Esophagus squamous epithelium (tissue), 5 donors: ENCODE data around the gene ATF2. TPM values are rescaled to one million over a fixed set of nuclear protein-coding genes. Genes with fewer than 3 reads are reported as not detected.

ENCODE experiments used
- DNase-seq: peaks from one replicate; lab custom pipeline; 2025; lab: John Stamatoyannopoulos, UW
- H3K27ac ChIP-seq, 4 donors: fragments of 200-600 bp; sonication (generic); one replicate each; pipeline ENCODE4 v1.5.1; 2016 to 2019; ENCODE audit warnings: mild to moderate bottlenecking in 1 of 4
- H3K27me3 ChIP-seq, 4 donors: fragments of 200-600 bp; sonication (generic); 1 replicate in 3 of 4; 2 replicates in 1 of 4; pipeline versions ENCODE4 v1.5.1 to v1.6.0; 2017 to 2021; ENCODE audit warnings: antibody characterized with exemption in 1 of 4
- H3K36me3 ChIP-seq, 3 donors: fragments of 200-600 bp; sonication (generic); one replicate each; pipeline ENCODE4 v1.5.1; 2016 to 2019
- H3K4me1 ChIP-seq, 3 donors: fragments of 200-600 bp; sonication (generic); one replicate each; pipeline ENCODE4 v1.5.1; 2017 to 2019
- H3K4me3 ChIP-seq, 4 donors: fragments of 200-600 bp; sonication (generic); 1 replicate in 3 of 4; 2 replicates in 1 of 4; pipeline ENCODE4 v1.5.1; 2016 to 2019; ENCODE audit warnings: mild to moderate bottlenecking in 2 of 4, moderate library complexity in 1 of 4
- H3K9me3 ChIP-seq, 3 donors: fragments of 200-600 bp; sonication (generic); one replicate each; pipeline ENCODE4 v1.5.1; 2016 to 2019
- POLR2A ChIP-seq, 4 donors: fragments of 450-650 bp; IDR thresholded peaks; one replicate each; pipeline ENCODE4 v1.6.1; 2017; ENCODE audit warnings: antibody characterized with exemption in 4 of 4, mild to moderate bottlenecking in 4 of 4, moderate library complexity in 3 of 4
- WGBS, 2 donors: methylation state at CpG; one replicate each; pipeline ENCODE4 v1.1.5; 2018; 5-methylcytosine and 5-hydroxymethylcytosine counted together
- intact Hi-C: fragments of 100-400 bp; cut with DNase I; formaldehyde crosslinking; loops from one replicate; pipeline ENCODE4 v1.15.0; 2022
- total RNA-seq, 4 donors: library from RNA; depleted of rRNA; stranded (reverse); fragments of >200 nt; gene quantifications; one replicate each; pipeline ENCODE4 v1.1.0, GENCODE V29; 2016
- TF ChIP-seq, protein P1 (sequence below), 6 experiments: fragments of 450-650 bp in 4 of 6; fragments of 200-600 bp in 2 of 6; sonication (generic) in 2 of 6; IDR thresholded peaks; one replicate each; pipeline ENCODE4 v1.5.1; 2016 to 2019; ENCODE audit warnings: antibody characterized with exemption in 6 of 6, mild to moderate bottlenecking in 4 of 6, moderate library complexity in 4 of 6
- donor health status: DM: yes; HTN: yes; CAD: no.

Gene ATF2
- total RNA-seq, 4 donors from 2014 or later: 9.9 to 40.1 (median 18.0) TPM

DNA sequence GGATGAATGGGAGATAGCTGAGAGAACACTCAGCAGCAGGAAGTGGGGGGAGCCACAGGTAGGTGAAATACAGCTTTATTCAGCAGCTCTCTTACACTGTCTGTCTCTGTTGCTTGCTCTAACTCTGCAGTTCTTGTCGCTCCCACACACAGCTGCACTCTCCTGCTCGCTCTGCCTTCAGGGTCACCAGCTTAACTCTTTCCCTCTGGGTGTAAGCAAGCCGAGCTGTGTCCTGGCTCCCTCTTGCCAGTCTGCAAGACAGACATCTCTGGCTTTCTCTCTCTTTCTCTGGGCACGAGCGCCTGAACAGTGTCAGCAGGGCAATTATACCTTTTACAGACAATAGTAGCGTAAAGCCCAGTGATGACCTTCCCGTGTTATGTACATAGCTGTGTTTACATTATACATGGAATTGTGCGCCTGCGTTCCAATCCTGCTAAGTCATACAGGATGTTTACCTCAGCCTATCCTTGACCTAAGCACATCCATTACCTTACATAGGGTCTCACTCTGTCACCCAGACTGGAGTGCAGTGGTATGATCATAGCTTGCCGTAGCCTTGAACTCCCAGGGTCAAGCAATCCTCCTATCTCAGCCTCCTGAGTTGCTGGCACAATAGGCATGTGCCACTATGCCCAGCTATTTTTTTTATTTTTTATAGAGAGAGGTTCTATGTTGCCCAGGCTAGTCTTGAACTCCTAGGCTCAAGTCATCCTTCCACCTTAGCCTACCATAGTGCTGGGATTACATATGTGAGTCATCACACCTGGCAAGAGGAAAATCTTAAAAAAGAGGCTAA is 105.0 kb downstream of the ATF2 start:
- Histone ChIP-seq H3K4me1 (no peaks in the 10 kb centered on the region), H3K36me3 (peaks cover 0 to 17% (median 0%) of the 10 kb centered on the region in 3 donors), H3K4me3 (no peak overlapping the region), H3K9me3 (no peaks in the 10 kb centered on the region), H3K27me3 (no peaks in the 10 kb centered on the region), H3K27ac (no peak overlapping the region)
- no peak for DNase-seq
- no peak for TF ChIP-seq POLR2A (IDR thresholded peaks at IDR 0.05)
- TF ChIP-seq, protein P1, sequence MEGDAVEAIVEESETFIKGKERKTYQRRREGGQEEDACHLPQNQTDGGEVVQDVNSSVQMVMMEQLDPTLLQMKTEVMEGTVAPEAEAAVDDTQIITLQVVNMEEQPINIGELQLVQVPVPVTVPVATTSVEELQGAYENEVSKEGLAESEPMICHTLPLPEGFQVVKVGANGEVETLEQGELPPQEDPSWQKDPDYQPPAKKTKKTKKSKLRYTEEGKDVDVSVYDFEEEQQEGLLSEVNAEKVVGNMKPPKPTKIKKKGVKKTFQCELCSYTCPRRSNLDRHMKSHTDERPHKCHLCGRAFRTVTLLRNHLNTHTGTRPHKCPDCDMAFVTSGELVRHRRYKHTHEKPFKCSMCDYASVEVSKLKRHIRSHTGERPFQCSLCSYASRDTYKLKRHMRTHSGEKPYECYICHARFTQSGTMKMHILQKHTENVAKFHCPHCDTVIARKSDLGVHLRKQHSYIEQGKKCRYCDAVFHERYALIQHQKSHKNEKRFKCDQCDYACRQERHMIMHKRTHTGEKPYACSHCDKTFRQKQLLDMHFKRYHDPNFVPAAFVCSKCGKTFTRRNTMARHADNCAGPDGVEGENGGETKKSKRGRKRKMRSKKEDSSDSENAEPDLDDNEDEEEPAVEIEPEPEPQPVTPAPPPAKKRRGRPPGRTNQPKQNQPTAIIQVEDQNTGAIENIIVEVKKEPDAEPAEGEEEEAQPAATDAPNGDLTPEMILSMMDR (IDR thresholded peaks at IDR 0.05): no peak
- intact Hi-C loops: no loop called here
- WGBS, 2 donors: 93 to 96% methylated on average over 10 of the region's 10 CpGs

DNA sequence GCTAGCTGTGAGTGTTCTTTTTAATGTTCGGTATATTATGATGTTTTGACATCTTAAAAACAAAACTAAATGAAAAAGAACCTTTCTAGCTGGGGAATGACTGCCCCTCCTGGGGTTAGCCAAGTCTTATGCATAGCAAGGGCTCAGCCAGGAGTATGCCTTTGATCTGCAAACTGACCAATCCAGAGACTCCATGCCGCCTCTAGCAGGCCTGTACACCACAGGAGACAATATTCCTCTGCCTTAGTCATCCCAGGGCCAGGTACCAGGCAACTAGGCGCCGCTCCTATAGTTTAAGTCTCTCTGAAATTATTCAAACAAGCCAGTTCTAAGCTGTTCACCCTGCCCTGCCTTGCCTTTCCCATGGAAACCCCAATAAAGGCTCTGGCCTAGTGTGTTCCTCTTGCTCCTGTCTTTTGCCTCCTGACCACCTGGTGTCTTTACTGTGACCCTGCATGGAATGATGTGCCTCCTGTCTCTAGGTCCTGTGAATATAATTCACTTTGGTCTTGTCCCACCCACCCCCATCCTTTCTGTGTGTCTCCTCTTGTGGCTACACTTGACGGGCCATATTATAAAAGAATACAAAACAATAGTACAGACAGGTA is 110.8 kb downstream of the ATF2 start:
- TF ChIP-seq POLR2A (IDR thresholded peaks at IDR 0.05): no peak
- TF ChIP-seq, protein P1 (IDR thresholded peaks at IDR 0.05): no peak
- Histone ChIP-seq H3K27ac (no peak overlapping the region), H3K4me1 (no peaks in the 10 kb centered on the region), H3K9me3 (no peaks in the 10 kb centered on the region), H3K36me3 (no peaks in the 10 kb centered on the region), H3K4me3 (no peak overlapping the region), H3K27me3 (no peaks in the 10 kb centered on the region)
- DNase-seq: no peak
- 94 to 97% methylated on average over 5 of the region's 5 CpGs for WGBS, 2 donors
- intact Hi-C loops: no loop called here

DNA sequence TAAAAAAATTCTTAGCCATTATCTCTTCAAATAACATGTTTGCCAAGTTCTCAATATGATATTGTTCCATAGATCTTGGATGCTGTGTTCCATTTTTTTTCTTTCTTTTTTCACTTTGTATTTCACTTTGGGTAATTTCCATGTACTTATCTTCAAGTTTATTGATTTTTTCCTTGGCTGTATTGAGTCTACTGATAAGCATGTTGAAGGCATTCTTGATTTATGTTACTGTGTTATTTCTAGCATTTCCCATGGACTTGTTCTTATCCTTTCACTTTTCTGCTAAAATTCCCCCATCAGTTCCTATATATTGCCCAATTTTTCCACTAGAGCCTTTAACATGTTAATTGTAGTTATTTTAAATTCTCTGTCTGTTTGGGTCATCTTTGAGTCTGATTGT is 112.0 kb downstream of the ATF2 start:
- no peaks in the 10 kb centered on the region for H3K4me1 ChIP-seq
- TF ChIP-seq, protein P1 (IDR thresholded peaks at IDR 0.05): no peak
- TF ChIP-seq POLR2A (IDR thresholded peaks at IDR 0.05): no peak
- H3K36me3 ChIP-seq: no peaks in the 10 kb centered on the region
- no peak for DNase-seq
- no peaks in the 10 kb centered on the region for H3K9me3 ChIP-seq
- H3K4me3 ChIP-seq: no peak overlapping the region
- no peaks in the 10 kb centered on the region for H3K27me3 ChIP-seq
- no peak overlapping the region for H3K27ac ChIP-seq
- intact Hi-C loops: no loop called here

DNA sequence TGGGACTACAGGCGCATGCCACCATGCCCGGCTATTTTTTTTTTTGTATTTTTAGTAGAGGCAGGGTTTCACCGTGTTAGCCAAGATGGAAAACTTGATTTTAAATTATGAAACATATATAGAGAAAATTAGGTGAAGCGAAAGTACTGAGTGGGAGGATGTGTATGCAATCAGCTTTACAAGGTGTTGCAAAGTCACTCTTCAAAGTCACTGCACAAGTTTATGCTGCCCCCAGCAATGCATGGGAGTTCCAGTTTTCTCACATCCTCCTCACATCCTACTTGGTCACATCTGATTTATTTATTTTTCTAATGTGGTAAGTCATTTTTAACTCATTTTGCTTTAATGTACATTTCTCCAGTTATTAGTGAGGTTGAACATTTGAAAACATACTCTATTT is 113.7 kb downstream of the ATF2 start:
- 84 to 90% methylated on average over 4 of the region's 4 CpGs for WGBS, 2 donors
- no peaks in the 10 kb centered on the region for H3K27me3 ChIP-seq
- no peak overlapping the region for H3K4me3 ChIP-seq
- no peak for TF ChIP-seq POLR2A (IDR thresholded peaks at IDR 0.05)
- no peaks in the 10 kb centered on the region for H3K9me3 ChIP-seq
- intact Hi-C loops: no loop called here
- DNase-seq: no peak
- H3K27ac ChIP-seq: no peak overlapping the region
- no peaks in the 10 kb centered on the region for H3K4me1 ChIP-seq
- no peaks in the 10 kb centered on the region for H3K36me3 ChIP-seq

DNA sequence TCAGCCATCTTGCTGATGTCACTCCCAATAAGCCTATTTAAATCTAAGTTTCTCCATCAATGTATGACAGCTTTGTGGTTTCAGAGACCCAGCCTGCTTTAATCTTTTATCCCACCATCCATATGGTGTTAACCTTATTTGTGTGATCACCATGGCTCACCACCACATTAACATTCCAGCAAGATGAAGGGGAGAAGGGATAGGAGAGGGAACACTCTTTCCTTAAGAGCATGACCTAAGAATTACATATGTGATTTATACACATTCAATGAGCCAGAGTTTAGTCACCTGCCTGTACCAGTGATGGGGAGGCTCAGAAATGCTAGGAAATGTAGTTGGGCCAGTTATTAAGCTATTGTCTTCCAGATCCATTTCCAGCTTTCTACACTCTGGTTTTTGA is 118.3 kb downstream of the ATF2 start:
- Histone ChIP-seq H3K36me3 (no peaks in the 10 kb centered on the region), H3K9me3 (no peaks in the 10 kb centered on the region), H3K4me1 (no peaks in the 10 kb centered on the region), H3K4me3 (no peak overlapping the region), H3K27ac (no peak overlapping the region), H3K27me3 (no peaks in the 10 kb centered on the region)
- no peak for DNase-seq
- TF ChIP-seq, protein P1 (IDR thresholded peaks at IDR 0.05): no peak
- TF ChIP-seq POLR2A (IDR thresholded peaks at IDR 0.05): no peak
- intact Hi-C loops: no loop called here
